ENCODE results near the gene ZNF821. TPM values are rescaled to one million over a fixed set of nuclear protein-coding genes. Genes with fewer than 3 reads are reported as not detected.

The ZNF821 gene, protein sequence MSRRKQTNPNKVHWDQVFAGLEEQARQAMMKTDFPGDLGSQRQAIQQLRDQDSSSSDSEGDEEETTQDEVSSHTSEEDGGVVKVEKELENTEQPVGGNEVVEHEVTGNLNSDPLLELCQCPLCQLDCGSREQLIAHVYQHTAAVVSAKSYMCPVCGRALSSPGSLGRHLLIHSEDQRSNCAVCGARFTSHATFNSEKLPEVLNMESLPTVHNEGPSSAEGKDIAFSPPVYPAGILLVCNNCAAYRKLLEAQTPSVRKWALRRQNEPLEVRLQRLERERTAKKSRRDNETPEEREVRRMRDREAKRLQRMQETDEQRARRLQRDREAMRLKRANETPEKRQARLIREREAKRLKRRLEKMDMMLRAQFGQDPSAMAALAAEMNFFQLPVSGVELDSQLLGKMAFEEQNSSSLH
- total RNA-seq: 10 to 100 TPM; 16.5 to 22.0 (median 19.3) TPM

GRCh38 chr16:71883849-71884638, at the start of gene ZNF821:
TSS of gene ZNF821 (minus strand) at chr16:71884182. CDS start at chr16:71879946, 4,236 bp downstream.
- peak within 1 kb of the TSS; percentile 77 to 99 (median 95) for H3K4me3 ChIP-seq
- peaks cover 0 to 19% (median 0%) of the 10 kb centered on the region in 3 donors for H3K36me3 ChIP-seq
- TF ChIP-seq, protein P1, sequence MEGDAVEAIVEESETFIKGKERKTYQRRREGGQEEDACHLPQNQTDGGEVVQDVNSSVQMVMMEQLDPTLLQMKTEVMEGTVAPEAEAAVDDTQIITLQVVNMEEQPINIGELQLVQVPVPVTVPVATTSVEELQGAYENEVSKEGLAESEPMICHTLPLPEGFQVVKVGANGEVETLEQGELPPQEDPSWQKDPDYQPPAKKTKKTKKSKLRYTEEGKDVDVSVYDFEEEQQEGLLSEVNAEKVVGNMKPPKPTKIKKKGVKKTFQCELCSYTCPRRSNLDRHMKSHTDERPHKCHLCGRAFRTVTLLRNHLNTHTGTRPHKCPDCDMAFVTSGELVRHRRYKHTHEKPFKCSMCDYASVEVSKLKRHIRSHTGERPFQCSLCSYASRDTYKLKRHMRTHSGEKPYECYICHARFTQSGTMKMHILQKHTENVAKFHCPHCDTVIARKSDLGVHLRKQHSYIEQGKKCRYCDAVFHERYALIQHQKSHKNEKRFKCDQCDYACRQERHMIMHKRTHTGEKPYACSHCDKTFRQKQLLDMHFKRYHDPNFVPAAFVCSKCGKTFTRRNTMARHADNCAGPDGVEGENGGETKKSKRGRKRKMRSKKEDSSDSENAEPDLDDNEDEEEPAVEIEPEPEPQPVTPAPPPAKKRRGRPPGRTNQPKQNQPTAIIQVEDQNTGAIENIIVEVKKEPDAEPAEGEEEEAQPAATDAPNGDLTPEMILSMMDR (IDR thresholded peaks at IDR 0.05): peak in 5 of 6 experiments; percentile 42 to 49 (median 44)
- peak in 1 of 2 donors; percentile 37 for TF ChIP-seq POLR2A (IDR thresholded peaks at IDR 0.05)
- peaks cover 0 to 21% (median 8%) of the 10 kb centered on the region in 4 donors for H3K4me1 ChIP-seq
- H3K27ac ChIP-seq: peak within 1 kb of the TSS; percentile 90 to 99 (median 96)
- peak; percentile 83 to 90 (median 86) for DNase-seq
- no peaks in the 10 kb centered on the region for H3K9me3 ChIP-seq
- no peaks in the 10 kb centered on the region for H3K27me3 ChIP-seq

- no peaks in the 10 kb centered on the region for H3K27me3 ChIP-seq
- H3K4me3 ChIP-seq: no peak overlapping the region
- no peak for TF ChIP-seq POLR2A (IDR thresholded peaks at IDR 0.05)
- TF ChIP-seq, protein P1 (IDR thresholded peaks at IDR 0.05): no peak
- peaks cover 0 to 45% (median 0%) of the 10 kb centered on the region in 3 donors for H3K36me3 ChIP-seq
- DNase-seq: no peak
- H3K27ac ChIP-seq: no peak overlapping the region
- no peaks in the 10 kb centered on the region for H3K9me3 ChIP-seq
- peaks cover 0 to 4% (median 0%) of the 10 kb centered on the region in 4 donors for H3K4me1 ChIP-seq
Measured at GRCh38 chr16:71933017-71933416, 49.0 kb upstream of the ZNF821 start.

DNA sequence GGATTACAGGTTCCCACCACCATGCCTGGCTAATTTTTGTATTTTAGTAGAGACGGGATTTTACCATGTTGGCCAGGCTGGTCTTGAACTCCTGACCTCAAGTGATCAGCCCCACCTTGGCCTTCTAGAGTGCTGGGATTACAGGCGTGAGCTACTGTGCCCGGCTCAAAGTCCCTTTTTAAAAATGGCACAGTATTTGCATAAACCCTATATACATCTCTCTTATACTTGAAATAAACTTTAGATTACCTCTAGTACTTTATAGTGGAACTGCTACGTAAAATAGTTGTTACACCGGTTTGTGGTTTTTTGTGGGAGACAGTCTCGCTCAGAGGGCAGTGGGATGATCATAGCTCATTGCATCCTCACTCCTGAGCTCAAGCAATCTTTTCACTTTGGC, 47.6 kb upstream of the ZNF821 start:
- peaks cover 0 to 59% (median 0%) of the 10 kb centered on the region in 3 donors for H3K36me3 ChIP-seq
- DNase-seq: no peak
- TF ChIP-seq POLR2A (IDR thresholded peaks at IDR 0.05): no peak
- TF ChIP-seq, protein P1 (IDR thresholded peaks at IDR 0.05): no peak
- peaks cover 0 to 18% (median 2%) of the 10 kb centered on the region in 4 donors for H3K4me1 ChIP-seq
- no peak overlapping the region for H3K4me3 ChIP-seq
- no peaks in the 10 kb centered on the region for H3K27me3 ChIP-seq
- H3K9me3 ChIP-seq: no peaks in the 10 kb centered on the region
- no peak overlapping the region for H3K27ac ChIP-seq

DNA sequence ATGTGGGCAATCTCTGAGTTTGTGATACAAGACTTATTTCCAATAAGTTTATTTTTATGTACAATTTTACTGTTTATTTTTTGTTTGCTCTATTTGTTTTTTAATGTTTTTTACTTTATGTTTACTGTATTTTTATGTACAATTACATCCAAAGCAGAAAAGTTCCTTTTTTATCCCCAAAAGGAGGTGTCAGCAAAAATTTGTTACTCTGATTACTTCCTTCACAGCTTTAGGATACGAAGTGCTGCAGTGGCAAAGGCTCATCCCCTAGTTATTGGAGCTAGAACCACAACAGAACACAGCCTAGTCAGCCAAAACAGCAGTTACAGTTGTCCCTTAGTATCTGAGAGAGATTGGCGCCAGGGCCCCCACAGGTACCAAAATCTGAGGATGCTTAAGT, 47.0 kb upstream of the ZNF821 start:
- DNase-seq: no peak
- no peaks in the 10 kb centered on the region for H3K27me3 ChIP-seq
- H3K4me1 ChIP-seq: peaks cover 0 to 24% (median 2%) of the 10 kb centered on the region in 4 donors
- H3K36me3 ChIP-seq: peaks cover 0 to 65% (median 0%) of the 10 kb centered on the region in 3 donors
- no peak overlapping the region for H3K27ac ChIP-seq
- no peaks in the 10 kb centered on the region for H3K9me3 ChIP-seq
- H3K4me3 ChIP-seq: no peak overlapping the region
- TF ChIP-seq, protein P1 (IDR thresholded peaks at IDR 0.05): no peak
- no peak for TF ChIP-seq POLR2A (IDR thresholded peaks at IDR 0.05)

DNA sequence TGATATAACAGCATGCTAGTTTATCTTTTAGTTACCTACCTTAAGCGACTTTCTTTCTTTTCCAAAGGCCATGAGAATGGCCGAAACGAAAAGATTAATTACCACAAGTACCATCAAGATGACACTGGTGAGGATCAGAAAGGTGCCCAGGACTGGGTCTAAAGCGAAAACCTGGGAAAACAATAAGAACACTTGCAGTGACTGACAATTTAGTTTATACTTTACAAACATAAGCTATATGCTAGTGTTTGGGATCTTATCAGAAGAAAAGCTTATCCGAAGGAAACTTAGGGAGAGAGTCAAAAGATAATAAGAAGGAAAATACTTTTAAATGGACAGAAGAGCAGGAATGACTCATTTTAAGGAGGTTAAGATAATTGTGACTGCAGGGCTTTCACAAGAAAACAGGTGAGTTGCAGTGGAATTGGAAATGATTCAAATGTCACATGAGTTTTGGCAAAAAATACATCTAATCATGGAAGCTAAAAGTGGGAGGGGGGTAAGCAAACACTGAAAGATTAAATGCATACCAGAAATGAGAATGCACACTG, 46.1 kb upstream of the ZNF821 start:
- peaks cover 0 to 73% (median 0%) of the 10 kb centered on the region in 3 donors for H3K36me3 ChIP-seq

More for the DNA sequence above, 46.1 kb upstream of the ZNF821 start:
- H3K4me1 ChIP-seq: peaks cover 0 to 27% (median 2%) of the 10 kb centered on the region in 4 donors
- DNase-seq: no peak
- no peak overlapping the region for H3K4me3 ChIP-seq
- no peaks in the 10 kb centered on the region for H3K9me3 ChIP-seq
- TF ChIP-seq, protein P1 (IDR thresholded peaks at IDR 0.05): no peak
- TF ChIP-seq POLR2A (IDR thresholded peaks at IDR 0.05): no peak
- no peak overlapping the region for H3K27ac ChIP-seq
- H3K27me3 ChIP-seq: no peaks in the 10 kb centered on the region

All from Peyer's patch (tissue), 4 donors.